Thoracic aorta (tissue), 2 donors: Measurements from ENCODE around the gene RAB31. TPM values are rescaled to one million over a fixed set of nuclear protein-coding genes. Genes with fewer than 3 reads are reported as not detected.

ENCODE experiments used
- ATAC-seq: fragments of 150-250 bp; one replicate; pipeline ENCODE4 v1.8.0; 2017; ENCODE audit warnings: low read depth; ENCODE audit not compliant: insufficient number of reproducible peaks, low FRiP score
- DNase-seq: peaks from one replicate; pipeline ENCODE4 v3.0.0-alpha.2; 2020; ENCODE audit warnings: low spot score
- H3K27ac ChIP-seq, 2 donors: fragments of 200-600 bp; sonication (generic); 1 replicate in 1 of 2; 2 replicates in 1 of 2; pipeline ENCODE4 v1.5.1; 2016; ENCODE audit warnings: mild to moderate bottlenecking in 2 of 2, moderate library complexity in 2 of 2
- H3K27me3 ChIP-seq: fragments of 200-600 bp; sonication (generic); replicated peaks from 2 replicates; pipeline ENCODE4 v1.6.0; 2016; ENCODE audit warnings: mild to moderate bottlenecking; ENCODE audit not compliant: insufficient read depth
- H3K36me3 ChIP-seq: fragments of 200-600 bp; sonication (generic); one replicate; pipeline ENCODE4 v1.5.1; 2016
- H3K4me1 ChIP-seq, 2 donors: fragments of 200-600 bp; sonication (generic); 1 replicate in 1 of 2; 2 replicates in 1 of 2; pipeline versions ENCODE4 v1.5.1 to v1.6.0; 2016; ENCODE audit warnings: low read depth in 2 of 2, mild to moderate bottlenecking in 1 of 2; ENCODE audit not compliant: control insufficient read depth in 1 of 2
- H3K4me3 ChIP-seq: fragments of 200-600 bp; sonication (generic); 2 replicates; pipeline ENCODE4 v1.5.1; 2016; ENCODE audit warnings: mild to moderate bottlenecking
- H3K9me3 ChIP-seq: fragments of 200-600 bp; sonication (generic); 2 replicates; pipeline ENCODE4 v1.5.1; 2016
- total RNA-seq, 2 donors: library from RNA; depleted of rRNA; stranded (reverse); fragments of >200 nt; gene quantifications; one replicate each; pipeline versions ENCODE4 v1.1.0 to v1.2.3, GENCODE V29; 2016
- TF ChIP-seq, protein P1 (sequence below): fragments of 200-600 bp; sonication (generic); IDR thresholded peaks from one replicate; pipeline ENCODE4 v1.5.1; 2019; ENCODE audit warnings: antibody characterized with exemption

Gene RAB31
- total RNA-seq, 2 donors from 2014 or later = 92.9 to 110 TPM

- Histone ChIP-seq H3K4me1 (peaks cover 0 to 13% of the 10 kb centered on the region in 2 donors), H3K9me3 (no peaks in the 10 kb centered on the region), H3K27me3 (no peaks in the 10 kb centered on the region), H3K36me3 (no peaks in the 10 kb centered on the region), H3K27ac (no peak overlapping the region), H3K4me3 (no peak overlapping the region)
- DNase-seq = no peak
- TF ChIP-seq, protein P1, sequence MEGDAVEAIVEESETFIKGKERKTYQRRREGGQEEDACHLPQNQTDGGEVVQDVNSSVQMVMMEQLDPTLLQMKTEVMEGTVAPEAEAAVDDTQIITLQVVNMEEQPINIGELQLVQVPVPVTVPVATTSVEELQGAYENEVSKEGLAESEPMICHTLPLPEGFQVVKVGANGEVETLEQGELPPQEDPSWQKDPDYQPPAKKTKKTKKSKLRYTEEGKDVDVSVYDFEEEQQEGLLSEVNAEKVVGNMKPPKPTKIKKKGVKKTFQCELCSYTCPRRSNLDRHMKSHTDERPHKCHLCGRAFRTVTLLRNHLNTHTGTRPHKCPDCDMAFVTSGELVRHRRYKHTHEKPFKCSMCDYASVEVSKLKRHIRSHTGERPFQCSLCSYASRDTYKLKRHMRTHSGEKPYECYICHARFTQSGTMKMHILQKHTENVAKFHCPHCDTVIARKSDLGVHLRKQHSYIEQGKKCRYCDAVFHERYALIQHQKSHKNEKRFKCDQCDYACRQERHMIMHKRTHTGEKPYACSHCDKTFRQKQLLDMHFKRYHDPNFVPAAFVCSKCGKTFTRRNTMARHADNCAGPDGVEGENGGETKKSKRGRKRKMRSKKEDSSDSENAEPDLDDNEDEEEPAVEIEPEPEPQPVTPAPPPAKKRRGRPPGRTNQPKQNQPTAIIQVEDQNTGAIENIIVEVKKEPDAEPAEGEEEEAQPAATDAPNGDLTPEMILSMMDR = no peak
- ATAC-seq = no peak
These were observed 203.1 kb downstream of the RAB31 start for GRCh38 chr18:9911226-9911625.

Other genes starting within 250 kb of the RAB31 start
- 10 to 100 TPM; 47.1 to 54.2 TPM for gene RALBP1, start 232.8 kb upstream of the RAB31 start, total RNA-seq
- gene PPP4R1, start 93.7 kb upstream of the RAB31 start, total RNA-seq = 100 to 1,000 TPM in 1 of 2 donors, 10 to 100 TPM in 1; 89.3 to 121 TPM
- gene TXNDC2, start 177.7 kb downstream of the RAB31 start, total RNA-seq = 1 to 10 TPM in 1 of 2 donors, under 1 TPM in 1; 0.35 to 8.8 TPM
- gene VAPA, start 205.7 kb downstream of the RAB31 start, total RNA-seq = 100 to 1,000 TPM; 171 to 195 TPM